T-cell (primary cell): ENCODE data around the gene TUBG2. TPM values are rescaled to one million over a fixed set of nuclear protein-coding genes. Genes with fewer than 3 reads are reported as not detected.

Source experiments
- ATAC-seq, 4 experiments: fragments of 200-7000 bp in 3 of 4; fragments of 150-1000 bp in 1 of 4; cut with Tn5 transposase; replicated peaks in 1 of 4; 1 replicate in 3 of 4; 2 replicates in 1 of 4; pipeline ENCODE4 v1.10.0; 2021; ENCODE audit warnings: moderate library complexity in 3 of 4, mild to moderate bottlenecking in 2 of 4, moderate number of reproducible peaks in 1 of 4
- CTCF ChIA-PET, 2 donors: fragments of 300-600 bp; sonication (Branson Sonifier 250); formaldehyde crosslinking; loops; one replicate each; lab custom pipeline; 2022; ENCODE audit warnings: antibody characterized with exemption in 2 of 2; lab: Charles Lee
- POLR2A ChIA-PET, 2 donors: fragments of 300-600 bp; sonication (Branson Sonifier 250); formaldehyde crosslinking; loops; one replicate each; lab custom pipeline; 2022; ENCODE audit warnings: antibody characterized with exemption in 2 of 2; lab: Charles Lee
- DNase-seq, 35 experiments: peaks; one replicate each; pipeline versions ENCODE4 v3.0.0 to v3.0.0-alpha.2; 2013 to 2023
- H3K27ac ChIP-seq: one replicate; pipeline ENCODE4 v1.5.1; 2013; ENCODE audit warnings: low read length
- H3K27me3 ChIP-seq, 2 experiments: replicated peaks in 1 of 2; 1 replicate in 1 of 2; 2 replicates in 1 of 2; pipeline versions ENCODE4 v1.6.1 to v1.7.0; 2013; ENCODE audit warnings: low read length in 1 of 2, mixed read lengths in 1 of 2; ENCODE audit not compliant: control insufficient read depth in 2 of 2, insufficient read depth in 2 of 2; ENCODE audit errors: extremely low read depth in 1 of 2
- H3K36me3 ChIP-seq, 2 donors: 1 replicate in 1 of 2; 2 replicates in 1 of 2; pipeline versions ENCODE4 v1.6.1 to v1.7.0; 2013; ENCODE audit warnings: low read length in 1 of 2; ENCODE audit not compliant: control insufficient read depth in 2 of 2, insufficient read depth in 1 of 2; ENCODE audit errors: extremely low read depth in 1 of 2
- H3K4me1 ChIP-seq, 2 experiments: 1 replicate in 1 of 2; 2 replicates in 1 of 2; pipeline versions ENCODE4 v1.6.1 to v1.7.0; 2013; ENCODE audit warnings: low read length in 2 of 2, mixed read lengths in 1 of 2; ENCODE audit not compliant: insufficient read depth in 2 of 2, control insufficient read depth in 1 of 2; ENCODE audit errors: extremely low read depth in 1 of 2
- H3K4me3 ChIP-seq, 2 donors: 1 replicate in 1 of 2; 2 replicates in 1 of 2; pipeline versions ENCODE4 v1.5.1 to v1.7.0; 2013; ENCODE audit warnings: mild to moderate bottlenecking in 2 of 2, low read length in 1 of 2, moderate library complexity in 1 of 2; ENCODE audit not compliant: control insufficient read depth in 1 of 2; ENCODE audit errors: extremely low read depth in 1 of 2
- H3K9me3 ChIP-seq: 2 replicates; pipeline ENCODE4 v1.7.0; 2013
- H3K27ac Mint-ChIP-seq, 2 donors: one replicate each; pipeline ENCODE4 v1.8.0; 2020 to 2021; ENCODE audit warnings: mild to moderate bottlenecking in 2 of 2, mixed read lengths in 2 of 2
- H3K27me3 Mint-ChIP-seq, 2 donors: one replicate each; pipeline ENCODE4 v1.8.0; 2021 to 2022; ENCODE audit warnings: mixed read lengths in 2 of 2
- H3K36me3 Mint-ChIP-seq: one replicate; pipeline ENCODE4 v1.8.0; 2021; ENCODE audit warnings: mixed read lengths
- H3K4me1 Mint-ChIP-seq, 3 donors: one replicate each; pipeline ENCODE4 v1.8.0; 2020 to 2022; ENCODE audit warnings: mixed read lengths in 3 of 3, mild to moderate bottlenecking in 1 of 3
- H3K4me3 Mint-ChIP-seq, 3 donors: one replicate each; pipeline ENCODE4 v1.8.0; 2020 to 2022; ENCODE audit warnings: mild to moderate bottlenecking in 3 of 3, mixed read lengths in 3 of 3, moderate library complexity in 3 of 3
- H3K9me3 Mint-ChIP-seq, 3 donors: one replicate each; pipeline ENCODE4 v1.8.0; 2020 to 2022; ENCODE audit warnings: mixed read lengths in 3 of 3
- WGBS: methylation state at CpG from one replicate; pipeline ENCODE4 v1.1.5; 2013; ENCODE audit warnings: missing lambda C conversion rate; ENCODE audit not compliant: insufficient coverage; 5-methylcytosine and 5-hydroxymethylcytosine counted together
- total RNA-seq, 35 experiments: library from RNA in 6 of 35; stranded (reverse) in 6 of 35; fragments of 120-200 nt in 1 of 35; gene quantifications; one replicate each; pipeline versions ENCODE4 v1.2.1 to v1.2.4 and lab custom pipeline; 2013 to 2026

TUBG2 gene
- total RNA-seq, 5 donors from 2014 or later (not counting 1 experiment from before 2014, with no cell fraction given), result 13.7 to 22.3 (median 20.5) TPM

DNA sequence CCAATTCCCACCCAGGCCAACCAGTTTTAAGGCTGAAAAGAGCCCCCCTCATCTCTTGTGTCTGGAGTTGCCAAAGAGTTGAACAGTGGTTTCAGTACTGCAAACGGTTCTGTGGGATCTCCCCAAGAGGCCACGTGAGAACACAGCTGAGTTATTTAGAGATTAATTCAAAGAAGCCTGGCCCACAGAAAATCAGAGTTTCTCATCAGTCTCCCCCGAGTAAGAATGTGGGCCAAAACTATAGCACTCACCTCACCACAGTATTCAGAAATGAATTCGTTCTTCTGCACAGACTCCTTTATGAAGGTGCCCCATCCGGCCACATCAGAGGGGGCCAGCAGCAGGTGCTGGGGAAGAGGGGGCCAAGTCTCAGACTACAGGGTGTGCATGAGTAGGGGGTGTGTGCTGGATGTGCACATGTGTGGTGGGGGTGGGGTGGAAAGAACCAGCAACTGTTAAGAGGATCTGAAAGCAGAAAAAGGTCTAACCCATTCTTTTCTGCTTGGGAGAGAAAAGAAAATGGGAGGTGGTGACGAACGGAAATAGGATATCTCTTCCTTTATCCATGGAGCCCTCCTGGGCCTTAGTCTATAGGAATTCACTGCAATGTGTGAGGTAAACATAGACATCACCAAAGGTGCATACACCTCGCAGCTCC lies 45.9 kb downstream of the TUBG2 start:
- ATAC-seq, result no peak
- H3K27me3 Mint-ChIP-seq, result no peaks in the 10 kb centered on the region
- POLR2A ChIA-PET, result no interaction called here
- DNase-seq, result no peak
- CTCF ChIA-PET, result interaction anchor here in 1 of 2 donors (0.7 kb wide), 2 partner anchors 272 to 689 kb away, joined by 3 to 4 read pairs; no protein-coding TSS in a partner anchor
- Histone ChIP-seq H3K4me3 (no peak overlapping the region), H3K9me3 (no peaks in the 10 kb centered on the region), H3K4me1 (peaks cover 0 to 43% of the 10 kb centered on the region in 2 experiments), H3K36me3 (peaks cover 19 to 91% of the 10 kb centered on the region in 2 donors), H3K27me3 (no peaks in the 10 kb centered on the region), H3K27ac (no peak overlapping the region)
- WGBS, result 100% methylated on average over 1 of the region's 8 CpGs
- H3K4me3 Mint-ChIP-seq, result no peak overlapping the region
- peaks cover 29 to 45% (median 39%) of the 10 kb centered on the region in 3 donors for H3K4me1 Mint-ChIP-seq
- no peaks in the 10 kb centered on the region for H3K9me3 Mint-ChIP-seq
- peaks cover 74% of the 10 kb centered on the region for H3K36me3 Mint-ChIP-seq
- H3K27ac Mint-ChIP-seq, result no peak overlapping the region

DNA sequence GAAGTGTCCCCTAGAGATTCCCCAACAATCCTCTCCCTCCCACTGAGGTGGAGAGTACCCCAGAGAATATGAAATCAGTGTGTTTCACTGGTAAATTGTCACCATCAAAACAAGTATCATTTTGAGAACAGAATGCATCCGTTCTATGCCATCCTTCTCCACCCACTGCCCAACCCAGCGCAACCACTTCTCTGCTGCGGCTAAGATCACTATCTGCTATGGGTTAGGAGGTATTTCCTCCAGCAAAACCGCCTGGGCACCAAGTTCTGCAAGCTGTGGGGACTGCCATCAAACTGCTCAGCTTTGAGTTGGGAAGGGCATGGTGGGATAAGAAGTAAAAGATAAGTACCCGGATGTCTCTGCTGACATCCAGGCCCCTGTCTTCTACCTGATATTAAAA lies 47.6 kb downstream of the TUBG2 start:
- peaks cover 76% of the 10 kb centered on the region for H3K36me3 Mint-ChIP-seq
- no peaks in the 10 kb centered on the region for H3K9me3 Mint-ChIP-seq
- Histone ChIP-seq H3K4me3 (no peak overlapping the region), H3K27ac (no peak overlapping the region), H3K27me3 (no peaks in the 10 kb centered on the region), H3K4me1 (peaks cover 0 to 44% of the 10 kb centered on the region in 2 experiments), H3K9me3 (no peaks in the 10 kb centered on the region), H3K36me3 (peaks cover 14 to 91% of the 10 kb centered on the region in 2 donors)
- peak overlapping the region in 2 of 3 donors; percentile 49 to 56 for H3K4me3 Mint-ChIP-seq
- peak overlapping the region; percentile 49 to 66 for H3K27ac Mint-ChIP-seq
- ATAC-seq, result peak; percentile 86 to 99 (median 95)
- no peaks in the 10 kb centered on the region for H3K27me3 Mint-ChIP-seq
- WGBS, result no CpG with 5 or more reads among the region's 5 CpGs
- peaks cover 29 to 45% (median 39%) of the 10 kb centered on the region in 3 donors for H3K4me1 Mint-ChIP-seq
- POLR2A ChIA-PET, result interaction anchor here (0.7 kb wide), 3 partner anchors 30 to 644 kb away, joined by 3 to 9 read pairs (median 3); partner anchors contain the start of gene PLEKHH3 (in 1 of the 2)
- CTCF ChIA-PET, result interaction anchor here in 1 of 2 donors (0.6 kb wide), 1 partner anchor 60 kb away, joined by 9 read pairs; no protein-coding TSS in a partner anchor
- DNase-seq, result peak in 32 of 35 experiments; percentile 20 to 71 (median 46)

DNA sequence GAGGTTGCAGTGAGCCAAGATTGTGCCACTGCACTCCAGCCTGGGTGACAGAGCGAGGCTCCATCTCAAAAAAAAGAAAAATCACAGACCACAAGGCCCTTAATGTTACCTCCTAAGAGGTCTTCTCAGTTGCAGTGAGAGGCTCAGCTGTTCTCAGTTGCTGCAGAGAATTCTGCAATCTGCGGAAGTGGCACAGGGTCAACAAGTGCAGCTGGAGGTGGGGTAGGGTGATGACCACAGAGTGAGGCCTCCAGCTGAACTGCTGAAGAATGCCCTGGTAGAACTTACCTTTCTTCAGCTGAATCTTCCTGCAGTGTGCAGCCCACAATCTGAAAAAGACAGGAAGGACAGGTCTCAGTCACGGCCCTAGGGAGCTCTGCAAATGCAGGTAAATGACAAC lies 49.5 kb downstream of the TUBG2 start:
- Histone ChIP-seq H3K4me3 (no peak overlapping the region), H3K4me1 (peaks cover 0 to 44% of the 10 kb centered on the region in 2 experiments), H3K27ac (no peak overlapping the region), H3K9me3 (no peaks in the 10 kb centered on the region), H3K36me3 (peaks cover 17 to 88% of the 10 kb centered on the region in 2 donors), H3K27me3 (no peaks in the 10 kb centered on the region)
- H3K9me3 Mint-ChIP-seq, result no peaks in the 10 kb centered on the region
- no peak overlapping the region for H3K4me3 Mint-ChIP-seq
- DNase-seq (no peak), ATAC-seq (peak in 2 of 4 experiments; percentile 14 to 25)
- WGBS, result 100% methylated on average over 1 of the region's 3 CpGs
- no peaks in the 10 kb centered on the region for H3K27me3 Mint-ChIP-seq
- no peak overlapping the region for H3K27ac Mint-ChIP-seq
- H3K4me1 Mint-ChIP-seq, result peaks cover 29 to 45% (median 39%) of the 10 kb centered on the region in 3 donors
- H3K36me3 Mint-ChIP-seq, result peaks cover 73% of the 10 kb centered on the region
- ChIA-PET CTCF (interaction anchor here in 1 of 2 donors (0.6 kb wide), 1 partner anchor 59 kb away, joined by 3 read pairs; no protein-coding TSS in a partner anchor), POLR2A (interaction anchor here in 1 of 2 donors (0.5 kb wide), 1 partner anchor 233 kb away, joined by 4 read pairs; no protein-coding TSS in a partner anchor)

DNA sequence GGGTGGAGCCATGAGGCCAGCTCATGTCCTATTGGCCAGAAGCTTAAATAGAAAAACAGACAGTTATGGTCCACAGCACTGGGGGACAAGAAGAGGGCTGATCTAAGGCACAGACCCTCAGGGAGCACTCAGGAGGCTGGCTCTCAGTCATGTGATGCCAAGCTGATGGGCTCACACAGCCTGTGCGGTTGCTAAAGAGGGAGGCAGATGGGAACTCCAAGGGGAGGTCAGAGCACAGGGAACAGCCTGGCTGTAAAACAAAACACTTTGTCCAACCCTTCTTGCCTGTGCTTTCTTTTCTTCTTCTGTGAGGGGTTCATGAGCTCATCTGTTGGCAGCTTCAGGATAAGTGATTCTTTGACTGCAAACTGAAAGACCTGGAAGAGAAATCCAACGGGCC lies 50.5 kb downstream of the TUBG2 start:
- ChIA-PET POLR2A (no interaction called here), CTCF (interaction anchor here in 1 of 2 donors (0.5 kb wide), 1 partner anchor 210 kb away, joined by 3 read pairs; no protein-coding TSS in a partner anchor)
- Mint-ChIP-seq H3K27ac (no peak overlapping the region), H3K36me3 (peaks cover 74% of the 10 kb centered on the region), H3K9me3 (no peaks in the 10 kb centered on the region), H3K27me3 (no peaks in the 10 kb centered on the region), H3K4me3 (no peak overlapping the region), H3K4me1 (peaks cover 28 to 41% (median 37%) of the 10 kb centered on the region in 3 donors)
- no peak overlapping the region for H3K27ac ChIP-seq
- H3K9me3 ChIP-seq, result no peaks in the 10 kb centered on the region
- H3K27me3 ChIP-seq, result no peaks in the 10 kb centered on the region
- H3K4me1 ChIP-seq, result peaks cover 0 to 41% of the 10 kb centered on the region in 2 experiments
- 100% methylated on average over 1 of the region's 2 CpGs for WGBS
- no peak overlapping the region for H3K4me3 ChIP-seq
- DNase-seq, result no peak
- no peak for ATAC-seq
- peaks cover 14 to 87% of the 10 kb centered on the region in 2 donors for H3K36me3 ChIP-seq

Other genes with a start within 250 kb of the TUBG2 start
- gene CAVIN1, start 236.0 kb upstream of the TUBG2 start, total RNA-seq, result 1 to 10 TPM in 4 of 5 donors, under 1 TPM in 1; 0.83 to 2.3 (median 2.1) TPM
- gene ATP6V0A1, start 200.4 kb upstream of the TUBG2 start, total RNA-seq, result 10 to 100 TPM; 11.1 to 18.0 (median 14.9) TPM
- gene NAGLU, start 123.0 kb upstream of the TUBG2 start, total RNA-seq, result 10 to 100 TPM; 13.2 to 35.1 (median 28.8) TPM
- gene HSD17B1, start 106.4 kb upstream of the TUBG2 start, total RNA-seq, result 1 to 10 TPM; 1.2 to 2.2 (median 1.4) TPM
- 10 to 100 TPM; 43.2 to 79.0 (median 74.9) TPM for gene COASY, start 97.1 kb upstream of the TUBG2 start, total RNA-seq
- gene MLX, start 92.2 kb upstream of the TUBG2 start, total RNA-seq, result 10 to 100 TPM; 31.4 to 68.9 (median 61.2) TPM
- gene PSMC3IP, start 81.6 kb upstream of the TUBG2 start, total RNA-seq, result 1 to 10 TPM; 2.2 to 4.3 (median 3.2) TPM
- gene RETREG3, start 49.9 kb upstream of the TUBG2 start, total RNA-seq, result 100 to 1,000 TPM in 3 of 5 donors, 10 to 100 TPM in 2; 72.4 to 150 (median 139) TPM
- gene TUBG1, start 49.6 kb upstream of the TUBG2 start, total RNA-seq, result 10 to 100 TPM in 3 of 5 donors, 1 to 10 TPM in 2; 6.5 to 18.9 (median 16.2) TPM
- gene PLEKHH3, start 17.7 kb downstream of the TUBG2 start, total RNA-seq, result 1 to 10 TPM in 1 of 5 donors, under 1 TPM in 4; 0.13 to 2.5 (median 0.58) TPM
- gene CCR10, start 22.6 kb downstream of the TUBG2 start, total RNA-seq, result 1 to 10 TPM in 4 of 5 donors, under 1 TPM in 1; 0.53 to 7.8 (median 1.3) TPM
- 10 to 100 TPM in 1 of 5 donors, 1 to 10 TPM in 4; 2.2 to 18.3 (median 3.0) TPM for gene CNTNAP1, start 23.2 kb downstream of the TUBG2 start, total RNA-seq
- 100 to 1,000 TPM in 4 of 5 donors, 10 to 100 TPM in 1; 87.1 to 161 (median 146) TPM for gene EZH1, start 85.8 kb downstream of the TUBG2 start, total RNA-seq
- gene RAMP2, start 101.9 kb downstream of the TUBG2 start, total RNA-seq, result not detected
- 10 to 100 TPM; 34.7 to 42.5 (median 38.7) TPM for gene VPS25, start 114.2 kb downstream of the TUBG2 start, total RNA-seq
- gene WNK4, start 121.3 kb downstream of the TUBG2 start, total RNA-seq, result 1 to 10 TPM in 1 of 5 donors, under 1 TPM in 3, not detected in 1; 0.38 to 1.3 (median 0.60) TPM
- 10 to 100 TPM in 4 of 5 donors, 1 to 10 TPM in 1; 7.9 to 32.4 (median 29.8) TPM for gene COA3, start 139.4 kb downstream of the TUBG2 start, total RNA-seq
- gene CNTD1, start 139.6 kb downstream of the TUBG2 start, total RNA-seq, result not detected
- 100 to 1,000 TPM in 4 of 5 donors, 10 to 100 TPM in 1; 92.1 to 138 (median 105) TPM for gene BECN1, start 165.0 kb downstream of the TUBG2 start, total RNA-seq
- 10 to 100 TPM; 68.0 to 79.1 (median 77.2) TPM for gene PSME3, start 174.1 kb downstream of the TUBG2 start, total RNA-seq
- gene AOC2, start 185.3 kb downstream of the TUBG2 start, total RNA-seq, result 1 to 10 TPM; 2.2 to 3.7 (median 3.2) TPM
- 1 to 10 TPM; 1.2 to 2.1 (median 1.2) TPM for gene AOC3, start 191.9 kb downstream of the TUBG2 start, total RNA-seq
- gene G6PC1, start 241.5 kb downstream of the TUBG2 start, total RNA-seq, result under 1 TPM in 3 of 5 donors, not detected in 2; 0.19 to 0.30 (median 0.20) TPM